Panc1 (cell line): Measurements from ENCODE around the gene CAPZA1.

Source experiments
- POLR2AphosphoS5 ChIP-seq: IDR thresholded peaks from 2 replicates; pipeline ENCODE4 v1.6.1; 2012; ENCODE audit warnings: mild to moderate bottlenecking, low read depth, low read length, moderate library complexity
- TF ChIP-seq, protein P1 (sequence below): fragments of 450-650 bp; IDR thresholded peaks from 2 replicates; pipeline ENCODE4 v1.5.1; 2017; ENCODE audit warnings: mild to moderate bottlenecking
- TF ChIP-seq, protein P2 (sequence below), 2 experiments: IDR thresholded peaks; 2 replicates each; pipeline ENCODE4 v1.6.1; 2011 to 2012; ENCODE audit warnings: low read depth in 2 of 2, control low read depth in 1 of 2, low read length in 1 of 2, mild to moderate bottlenecking in 1 of 2, moderate library complexity in 1 of 2; ENCODE audit not compliant: insufficient read depth in 1 of 2

DNA sequence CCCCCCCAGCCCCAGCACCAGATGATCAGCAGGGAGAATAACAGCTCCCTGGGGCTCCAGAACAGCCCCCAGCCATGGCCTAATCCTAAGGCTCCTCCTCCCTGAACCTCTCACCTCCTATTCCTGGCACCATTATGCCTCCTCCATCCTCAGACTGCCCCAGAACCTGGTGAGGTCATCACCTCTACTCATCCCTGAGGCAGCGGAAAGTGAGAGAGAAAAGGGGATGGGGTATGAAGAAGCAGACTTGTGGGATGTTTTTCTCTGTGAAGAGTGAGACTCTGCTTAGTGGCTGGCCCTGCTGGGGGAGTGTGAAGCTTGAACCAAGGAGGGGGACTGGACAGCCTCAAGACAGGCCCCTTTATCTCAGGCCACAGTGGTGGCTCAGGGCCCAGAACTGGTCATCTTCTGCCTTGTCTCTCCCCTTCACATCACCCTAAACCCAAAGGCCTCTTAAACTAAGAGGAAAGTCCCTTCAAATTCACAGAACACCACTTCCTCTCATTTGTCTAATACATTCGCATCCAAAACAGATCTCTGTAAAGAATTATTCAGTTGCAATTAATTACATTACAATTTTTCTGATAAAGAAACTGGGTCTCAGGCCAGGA, 97.7 kb downstream of the CAPZA1 start:
- TF ChIP-seq, protein P1, sequence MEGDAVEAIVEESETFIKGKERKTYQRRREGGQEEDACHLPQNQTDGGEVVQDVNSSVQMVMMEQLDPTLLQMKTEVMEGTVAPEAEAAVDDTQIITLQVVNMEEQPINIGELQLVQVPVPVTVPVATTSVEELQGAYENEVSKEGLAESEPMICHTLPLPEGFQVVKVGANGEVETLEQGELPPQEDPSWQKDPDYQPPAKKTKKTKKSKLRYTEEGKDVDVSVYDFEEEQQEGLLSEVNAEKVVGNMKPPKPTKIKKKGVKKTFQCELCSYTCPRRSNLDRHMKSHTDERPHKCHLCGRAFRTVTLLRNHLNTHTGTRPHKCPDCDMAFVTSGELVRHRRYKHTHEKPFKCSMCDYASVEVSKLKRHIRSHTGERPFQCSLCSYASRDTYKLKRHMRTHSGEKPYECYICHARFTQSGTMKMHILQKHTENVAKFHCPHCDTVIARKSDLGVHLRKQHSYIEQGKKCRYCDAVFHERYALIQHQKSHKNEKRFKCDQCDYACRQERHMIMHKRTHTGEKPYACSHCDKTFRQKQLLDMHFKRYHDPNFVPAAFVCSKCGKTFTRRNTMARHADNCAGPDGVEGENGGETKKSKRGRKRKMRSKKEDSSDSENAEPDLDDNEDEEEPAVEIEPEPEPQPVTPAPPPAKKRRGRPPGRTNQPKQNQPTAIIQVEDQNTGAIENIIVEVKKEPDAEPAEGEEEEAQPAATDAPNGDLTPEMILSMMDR = no peak
- TF ChIP-seq, protein P2, sequence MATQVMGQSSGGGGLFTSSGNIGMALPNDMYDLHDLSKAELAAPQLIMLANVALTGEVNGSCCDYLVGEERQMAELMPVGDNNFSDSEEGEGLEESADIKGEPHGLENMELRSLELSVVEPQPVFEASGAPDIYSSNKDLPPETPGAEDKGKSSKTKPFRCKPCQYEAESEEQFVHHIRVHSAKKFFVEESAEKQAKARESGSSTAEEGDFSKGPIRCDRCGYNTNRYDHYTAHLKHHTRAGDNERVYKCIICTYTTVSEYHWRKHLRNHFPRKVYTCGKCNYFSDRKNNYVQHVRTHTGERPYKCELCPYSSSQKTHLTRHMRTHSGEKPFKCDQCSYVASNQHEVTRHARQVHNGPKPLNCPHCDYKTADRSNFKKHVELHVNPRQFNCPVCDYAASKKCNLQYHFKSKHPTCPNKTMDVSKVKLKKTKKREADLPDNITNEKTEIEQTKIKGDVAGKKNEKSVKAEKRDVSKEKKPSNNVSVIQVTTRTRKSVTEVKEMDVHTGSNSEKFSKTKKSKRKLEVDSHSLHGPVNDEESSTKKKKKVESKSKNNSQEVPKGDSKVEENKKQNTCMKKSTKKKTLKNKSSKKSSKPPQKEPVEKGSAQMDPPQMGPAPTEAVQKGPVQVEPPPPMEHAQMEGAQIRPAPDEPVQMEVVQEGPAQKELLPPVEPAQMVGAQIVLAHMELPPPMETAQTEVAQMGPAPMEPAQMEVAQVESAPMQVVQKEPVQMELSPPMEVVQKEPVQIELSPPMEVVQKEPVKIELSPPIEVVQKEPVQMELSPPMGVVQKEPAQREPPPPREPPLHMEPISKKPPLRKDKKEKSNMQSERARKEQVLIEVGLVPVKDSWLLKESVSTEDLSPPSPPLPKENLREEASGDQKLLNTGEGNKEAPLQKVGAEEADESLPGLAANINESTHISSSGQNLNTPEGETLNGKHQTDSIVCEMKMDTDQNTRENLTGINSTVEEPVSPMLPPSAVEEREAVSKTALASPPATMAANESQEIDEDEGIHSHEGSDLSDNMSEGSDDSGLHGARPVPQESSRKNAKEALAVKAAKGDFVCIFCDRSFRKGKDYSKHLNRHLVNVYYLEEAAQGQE (IDR thresholded peaks at IDR 0.05; ENCODE audit: insufficient read depth in 1 of 2, low read depth in 2 of 2, low read length in 1 of 2) = no peak
- no peak for TF ChIP-seq POLR2AphosphoS5
